ENCODE results near the gene EFCAB6.

Gene EFCAB6

GRCh38 chr22:43628250-43628649, 183.9 kb downstream of the EFCAB6 start:
- no peak for DNase-seq

- no peak for DNase-seq
These were observed 184.5 kb downstream of the EFCAB6 start for GRCh38 chr22:43627485-43628213.

GRCh38 chr22:43625242-43625641, 186.9 kb downstream of the EFCAB6 start:
- DNase-seq: no peak

- DNase-seq: no peak
These were observed 187.7 kb downstream of the EFCAB6 start for GRCh38 chr22:43624144-43624998.

GRCh38 chr22:43622886-43623285, 189.2 kb downstream of the EFCAB6 start:
- DNase-seq: no peak

- no peak for DNase-seq
These were observed 191.9 kb downstream of the EFCAB6 start for GRCh38 chr22:43620197-43620596.

GRCh38 chr22:43618517-43618916, 193.6 kb downstream of the EFCAB6 start:
- no peak for DNase-seq

- no peak for DNase-seq
These were observed 195.5 kb downstream of the EFCAB6 start for GRCh38 chr22:43616645-43617044.

- no peak for DNase-seq
These were observed 211.8 kb downstream of the EFCAB6 start for GRCh38 chr22:43600265-43600664.

GRCh38 chr22:43592476-43592875, 219.6 kb downstream of the EFCAB6 start:
- no peak for DNase-seq

- no peak for DNase-seq
These were observed 220.7 kb downstream of the EFCAB6 start for GRCh38 chr22:43591380-43591779.

- DNase-seq: no peak
These were observed 224.5 kb downstream of the EFCAB6 start for GRCh38 chr22:43587574-43587973.

- DNase-seq: no peak
These were observed 228.6 kb downstream of the EFCAB6 start for GRCh38 chr22:43583501-43583900.

- DNase-seq: no peak
These were observed 229.7 kb downstream of the EFCAB6 start for GRCh38 chr22:43582394-43582793.

GRCh38 chr22:43580271-43580750, 231.8 kb downstream of the EFCAB6 start:
- no peak for DNase-seq

- DNase-seq: no peak
These were observed 237.4 kb downstream of the EFCAB6 start for GRCh38 chr22:43574738-43575137.

GRCh38 chr22:43572710-43573109, 239.4 kb downstream of the EFCAB6 start:
- no peak for DNase-seq

- no peak for DNase-seq
These were observed 240.9 kb downstream of the EFCAB6 start for GRCh38 chr22:43571181-43571580.

GRCh38 chr22:43570531-43571165, 241.5 kb downstream of the EFCAB6 start:
- DNase-seq: no peak

GRCh38 chr22:43569111-43569510, 243.0 kb downstream of the EFCAB6 start:
- DNase-seq: no peak

- DNase-seq: no peak
These were observed 244.3 kb downstream of the EFCAB6 start for GRCh38 chr22:43567691-43568324.

- DNase-seq: no peak
These were observed 245.4 kb downstream of the EFCAB6 start for GRCh38 chr22:43566561-43567332.

Data from stimulated activated CD4-positive, alpha-beta T cell treated with anti-CD3 and anti-CD28 coated beads, Interleukin-4, amount 100 ng/mL, for 24 hours (primary cell).